Stimulated activated CD4-positive, alpha-beta T cell treated with anti-CD3 and anti-CD28 coated beads, Interleukin-4, amount 100 ng/mL, for 48 hours (primary cell): ENCODE measurements around the gene NRP2.

Experiments
- DNase-seq, 2 donors: peaks; one replicate each; pipeline ENCODE4 v3.0.0-alpha.2; 2020; ENCODE audit warnings: low read depth in 2 of 2

NRP2 gene

GRCh38 chr2:205806143-205806905 lies 124.0 kb downstream of the NRP2 start:
- no peak for DNase-seq

- DNase-seq, result no peak
Observed at GRCh38 chr2:205807229-205807628, 124.9 kb downstream of the NRP2 start.

- no peak for DNase-seq
Observed at GRCh38 chr2:205807758-205808157, 125.5 kb downstream of the NRP2 start.

- DNase-seq, result no peak
Observed at GRCh38 chr2:205808486-205809121, 126.3 kb downstream of the NRP2 start.

GRCh38 chr2:205811387-205811786 lies 129.1 kb downstream of the NRP2 start:
- no peak for DNase-seq

- DNase-seq, result no peak
Observed at GRCh38 chr2:205814039-205814364, 131.7 kb downstream of the NRP2 start.

DNA sequence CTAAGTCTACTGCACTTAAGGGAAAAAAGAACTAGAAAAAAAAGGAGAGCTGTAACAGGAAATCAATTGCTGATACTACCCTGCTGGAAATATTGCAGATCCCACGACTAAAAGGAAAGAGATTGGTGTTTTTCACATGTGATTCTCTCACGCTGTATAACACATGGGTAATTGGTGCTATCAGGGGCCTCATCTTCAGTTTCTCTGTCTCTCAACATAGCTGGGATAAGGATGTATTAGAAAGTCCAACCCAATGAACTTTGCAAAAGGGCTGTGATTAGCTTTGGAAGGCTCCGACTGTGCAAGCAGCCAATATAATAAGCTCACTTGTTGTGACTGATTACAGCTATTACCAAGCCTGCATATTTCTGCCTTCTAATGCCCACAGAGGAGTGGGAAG lies 133.4 kb downstream of the NRP2 start:
- no peak for DNase-seq

DNA sequence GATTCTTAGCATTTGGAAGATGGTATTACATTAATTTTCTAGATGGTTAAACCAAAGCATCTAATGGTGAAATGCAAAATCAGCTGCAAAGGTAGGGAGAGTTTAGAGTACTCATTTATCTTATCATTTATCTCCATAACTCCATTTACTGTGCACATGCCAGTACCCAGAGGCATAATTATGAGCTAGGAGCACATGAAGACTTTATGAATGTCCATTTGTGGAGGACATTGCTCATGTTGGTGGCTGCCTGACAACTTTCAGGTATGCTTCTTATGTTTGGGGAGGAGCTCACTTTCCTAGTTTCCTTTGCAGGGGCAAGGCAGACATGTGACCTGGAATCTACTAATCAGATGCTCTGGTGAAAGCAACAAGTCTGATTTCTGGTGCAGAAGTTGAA lies 134.0 kb downstream of the NRP2 start:
- no peak for DNase-seq

GRCh38 chr2:205822579-205822978 lies 140.3 kb downstream of the NRP2 start:
- DNase-seq, result no peak

DNA sequence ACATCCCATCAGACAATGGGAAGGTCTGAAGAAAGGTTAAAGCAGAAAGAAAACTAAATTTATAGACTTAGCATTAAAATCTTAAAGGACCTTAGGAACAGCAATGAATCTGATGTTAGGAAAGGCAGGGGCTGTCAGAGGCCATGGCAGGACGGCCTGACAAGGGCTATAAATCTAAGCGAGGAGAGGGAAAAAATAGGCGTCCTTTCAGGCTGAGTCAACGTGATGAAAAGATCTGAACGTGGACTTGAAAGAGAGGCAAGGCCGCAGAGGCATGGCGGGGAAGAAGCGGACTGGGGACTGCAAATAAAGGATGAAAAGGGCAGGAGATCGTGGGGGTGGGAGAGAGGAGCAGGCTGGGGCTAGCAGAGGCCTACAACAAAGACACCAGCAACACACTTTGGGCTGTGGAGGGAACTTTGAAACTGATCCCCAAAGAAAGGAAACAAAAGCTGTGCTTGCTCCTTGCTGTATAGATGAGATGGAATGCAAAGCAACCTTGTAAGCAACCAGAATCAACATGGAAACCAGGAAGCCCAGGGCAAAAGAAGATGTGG lies 145.6 kb downstream of the NRP2 start:
- no peak for DNase-seq

- no peak for DNase-seq
Observed at GRCh38 chr2:205833864-205834263, 151.6 kb downstream of the NRP2 start.

GRCh38 chr2:205834796-205835195 lies 152.5 kb downstream of the NRP2 start:
- no peak for DNase-seq

GRCh38 chr2:205835251-205835791 lies 153.0 kb downstream of the NRP2 start:
- no peak for DNase-seq

DNA sequence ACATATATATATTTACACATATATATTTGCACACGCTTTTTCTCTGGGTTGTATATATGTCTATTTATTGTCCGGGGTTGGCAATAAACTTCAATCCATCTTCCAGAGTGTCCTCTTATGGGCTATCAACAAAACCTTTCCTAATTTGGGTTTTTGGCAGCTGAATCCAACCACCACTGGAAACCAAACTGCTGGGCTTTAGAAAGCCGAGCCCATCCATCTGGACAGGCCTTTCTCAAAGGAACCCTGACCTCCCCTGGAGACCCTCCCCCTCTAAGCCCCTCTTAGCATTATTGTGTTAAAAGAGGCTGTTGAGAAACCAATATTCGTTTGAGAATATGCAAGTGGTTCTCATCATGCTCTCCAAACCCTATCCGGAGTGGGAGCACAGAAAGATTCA lies 153.6 kb downstream of the NRP2 start:
- no peak for DNase-seq

GRCh38 chr2:205836477-205837221 lies 154.3 kb downstream of the NRP2 start:
- DNase-seq, result no peak

GRCh38 chr2:205837663-205838062 lies 155.4 kb downstream of the NRP2 start:
- DNase-seq, result no peak

DNA sequence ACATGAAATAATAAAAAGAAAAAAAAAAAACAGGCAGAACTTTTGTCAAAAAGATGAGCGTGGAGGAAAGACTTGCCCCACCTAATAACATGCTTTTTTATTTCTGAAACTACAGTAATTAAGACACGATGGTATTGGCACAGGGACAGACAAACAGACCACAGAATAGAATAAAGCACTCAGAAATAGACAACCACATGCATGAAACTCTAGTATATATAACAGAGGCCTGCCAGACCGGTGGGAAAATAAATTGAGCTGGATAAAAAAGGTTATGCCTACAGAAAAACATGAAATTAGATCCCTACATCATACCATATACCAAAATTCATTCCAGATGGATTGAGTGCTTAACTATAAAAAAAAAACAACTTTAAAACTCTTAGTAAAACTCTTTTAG lies 163.1 kb downstream of the NRP2 start:
- no peak for DNase-seq
